HL-60 (cell line): ENCODE data around the gene PARP8.

ENCODE experiments used
- DNase-seq, 2 experiments: peaks; one replicate each; pipeline ENCODE4 v3.0.0-alpha.2; 2010 to 2020; ENCODE audit warnings: low read depth in 1 of 2, low spot score in 1 of 2
- H3K27ac ChIP-seq: fragments of 250-450 bp; sonication (Bioruptor Pico); replicated peaks from 2 replicates; pipeline ENCODE4 v1.5.1; 2020; ENCODE audit warnings: mild to moderate bottlenecking, moderate library complexity
- H3K27me3 ChIP-seq: fragments of 250-450 bp; sonication (Bioruptor Pico); 2 replicates; pipeline ENCODE4 v1.5.1; 2021; ENCODE audit warnings: mild to moderate bottlenecking, moderate library complexity; ENCODE audit not compliant: insufficient read depth, poor library complexity, severe bottlenecking
- H3K4me3 ChIP-seq: replicated peaks from 2 replicates; pipeline ENCODE4 v1.5.1; 2011; ENCODE audit warnings: mild to moderate bottlenecking, control low read depth, low read length; ENCODE audit not compliant: insufficient read depth
- CTCF ChIP-seq: IDR thresholded peaks from one replicate; pipeline ENCODE4 v1.5.1; 2011; ENCODE audit warnings: low read length, control low read depth, inconsistent platforms; ENCODE audit not compliant: insufficient read depth
- GABPA ChIP-seq: IDR thresholded peaks from 2 replicates; pipeline ENCODE4 v1.6.1; 2012; ENCODE audit warnings: low read depth
- POLR2AphosphoS5 ChIP-seq: IDR thresholded peaks from 2 replicates; pipeline ENCODE4 v1.6.1; 2012; ENCODE audit warnings: low read depth
- SPI1 ChIP-seq: IDR thresholded peaks from 2 replicates; pipeline ENCODE4 v1.6.1; 2012; ENCODE audit warnings: low read depth, mild to moderate bottlenecking, borderline replicate concordance
- TF ChIP-seq, protein P1 (sequence below): IDR thresholded peaks from 2 replicates; pipeline ENCODE4 v1.6.1; 2012; ENCODE audit warnings: low read depth; ENCODE audit not compliant: insufficient replicate concordance

The PARP8 gene

DNA sequence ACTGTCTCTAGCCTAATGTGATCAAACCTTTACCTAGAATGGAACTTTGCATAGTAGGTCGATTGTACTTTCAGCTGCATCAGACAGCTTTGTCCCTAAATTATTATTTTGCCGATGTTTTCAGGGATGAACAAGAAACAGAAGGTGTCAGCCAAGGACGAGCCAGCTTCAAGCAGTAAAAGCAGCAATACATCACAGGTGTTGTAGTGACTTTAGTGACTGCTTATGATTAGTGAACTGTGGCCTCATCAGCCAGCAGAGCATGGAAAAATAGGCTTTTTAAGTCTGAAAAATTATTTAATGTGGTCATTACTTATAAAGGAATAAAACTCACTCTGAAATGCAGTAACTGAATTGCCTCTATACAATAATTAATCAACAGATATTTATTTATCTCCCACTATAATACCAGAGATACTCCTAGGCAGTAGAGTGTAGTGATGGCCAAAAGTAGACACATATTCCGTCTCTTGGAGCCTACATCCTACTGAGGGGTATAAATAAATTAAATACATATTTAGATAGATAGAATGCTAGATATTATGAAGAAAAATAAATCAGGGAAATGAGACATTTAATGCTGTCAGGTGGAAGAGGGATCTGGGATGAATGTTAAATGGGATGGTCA is 166.3 kb downstream of the PARP8 start:
- Histone ChIP-seq H3K27me3 (no peaks in the 10 kb centered on the region), H3K27ac (no peak overlapping the region), H3K4me3 (no peak overlapping the region)
- TF ChIP-seq SPI1 (no peak), POLR2AphosphoS5 (no peak), CTCF (no peak), GABPA (no peak)
- TF ChIP-seq, protein P1, sequence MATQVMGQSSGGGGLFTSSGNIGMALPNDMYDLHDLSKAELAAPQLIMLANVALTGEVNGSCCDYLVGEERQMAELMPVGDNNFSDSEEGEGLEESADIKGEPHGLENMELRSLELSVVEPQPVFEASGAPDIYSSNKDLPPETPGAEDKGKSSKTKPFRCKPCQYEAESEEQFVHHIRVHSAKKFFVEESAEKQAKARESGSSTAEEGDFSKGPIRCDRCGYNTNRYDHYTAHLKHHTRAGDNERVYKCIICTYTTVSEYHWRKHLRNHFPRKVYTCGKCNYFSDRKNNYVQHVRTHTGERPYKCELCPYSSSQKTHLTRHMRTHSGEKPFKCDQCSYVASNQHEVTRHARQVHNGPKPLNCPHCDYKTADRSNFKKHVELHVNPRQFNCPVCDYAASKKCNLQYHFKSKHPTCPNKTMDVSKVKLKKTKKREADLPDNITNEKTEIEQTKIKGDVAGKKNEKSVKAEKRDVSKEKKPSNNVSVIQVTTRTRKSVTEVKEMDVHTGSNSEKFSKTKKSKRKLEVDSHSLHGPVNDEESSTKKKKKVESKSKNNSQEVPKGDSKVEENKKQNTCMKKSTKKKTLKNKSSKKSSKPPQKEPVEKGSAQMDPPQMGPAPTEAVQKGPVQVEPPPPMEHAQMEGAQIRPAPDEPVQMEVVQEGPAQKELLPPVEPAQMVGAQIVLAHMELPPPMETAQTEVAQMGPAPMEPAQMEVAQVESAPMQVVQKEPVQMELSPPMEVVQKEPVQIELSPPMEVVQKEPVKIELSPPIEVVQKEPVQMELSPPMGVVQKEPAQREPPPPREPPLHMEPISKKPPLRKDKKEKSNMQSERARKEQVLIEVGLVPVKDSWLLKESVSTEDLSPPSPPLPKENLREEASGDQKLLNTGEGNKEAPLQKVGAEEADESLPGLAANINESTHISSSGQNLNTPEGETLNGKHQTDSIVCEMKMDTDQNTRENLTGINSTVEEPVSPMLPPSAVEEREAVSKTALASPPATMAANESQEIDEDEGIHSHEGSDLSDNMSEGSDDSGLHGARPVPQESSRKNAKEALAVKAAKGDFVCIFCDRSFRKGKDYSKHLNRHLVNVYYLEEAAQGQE: no peak
- DNase-seq: no peak

DNA sequence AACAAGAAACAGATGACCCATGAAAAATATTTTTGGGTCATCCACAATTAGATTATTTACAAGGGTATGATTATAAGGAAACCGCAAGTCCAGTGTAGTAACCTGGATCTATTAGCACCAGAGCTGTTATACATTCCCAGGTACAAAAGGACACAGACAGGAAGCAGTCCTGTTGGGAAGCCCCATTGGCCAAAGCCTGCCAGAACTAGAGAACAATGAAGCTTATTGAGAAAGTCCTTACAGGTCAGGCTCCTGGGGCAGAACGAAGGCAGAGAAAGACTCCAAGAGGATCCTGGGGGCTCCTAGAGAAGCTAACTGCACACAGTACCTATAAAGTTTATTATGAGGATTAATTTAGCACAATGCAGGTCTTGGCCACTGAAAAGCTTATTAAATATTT is 169.9 kb downstream of the PARP8 start:
- Histone ChIP-seq H3K27ac (no peak overlapping the region), H3K4me3 (no peak overlapping the region), H3K27me3 (no peaks in the 10 kb centered on the region)
- no peak for DNase-seq
- no peak for TF ChIP-seq GABPA
- no peak for TF ChIP-seq CTCF
- TF ChIP-seq POLR2AphosphoS5: no peak
- TF ChIP-seq SPI1: no peak
- TF ChIP-seq, protein P1: no peak

DNA sequence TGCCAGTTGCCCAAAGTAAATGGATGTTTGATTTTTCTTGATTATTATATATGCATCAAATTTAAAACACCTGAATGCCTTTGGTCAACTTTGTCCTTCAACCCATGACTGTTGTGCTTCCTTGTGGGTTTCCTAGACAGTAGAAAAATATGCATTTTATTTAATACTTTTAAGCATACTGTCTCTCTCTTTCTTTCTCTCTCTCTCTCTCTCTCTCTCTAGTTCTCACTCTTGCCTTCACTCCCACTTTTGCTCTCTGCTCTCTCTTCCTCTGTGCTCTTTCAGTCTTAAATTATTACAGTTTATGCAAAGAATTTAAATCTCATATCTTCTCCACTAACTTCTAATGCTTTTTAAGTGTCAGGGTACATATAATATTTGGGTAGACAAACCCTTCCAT is 173.0 kb downstream of the PARP8 start:
- no peaks in the 10 kb centered on the region for H3K27me3 ChIP-seq
- TF ChIP-seq POLR2AphosphoS5 (no peak), CTCF (no peak), GABPA (no peak), SPI1 (no peak)
- TF ChIP-seq, protein P1: no peak
- DNase-seq: no peak
- H3K4me3 ChIP-seq: no peak overlapping the region
- no peak overlapping the region for H3K27ac ChIP-seq
